NCI-H1694 treated with DMSO at 0.1 percent for 48 hours (cell line): Measurements from ENCODE around the gene HCRTR1.

ENCODE experiments used
- DNase-seq: peaks from one replicate; lab custom pipeline; 2025; lab: John Stamatoyannopoulos, UW

HCRTR1 gene

DNA sequence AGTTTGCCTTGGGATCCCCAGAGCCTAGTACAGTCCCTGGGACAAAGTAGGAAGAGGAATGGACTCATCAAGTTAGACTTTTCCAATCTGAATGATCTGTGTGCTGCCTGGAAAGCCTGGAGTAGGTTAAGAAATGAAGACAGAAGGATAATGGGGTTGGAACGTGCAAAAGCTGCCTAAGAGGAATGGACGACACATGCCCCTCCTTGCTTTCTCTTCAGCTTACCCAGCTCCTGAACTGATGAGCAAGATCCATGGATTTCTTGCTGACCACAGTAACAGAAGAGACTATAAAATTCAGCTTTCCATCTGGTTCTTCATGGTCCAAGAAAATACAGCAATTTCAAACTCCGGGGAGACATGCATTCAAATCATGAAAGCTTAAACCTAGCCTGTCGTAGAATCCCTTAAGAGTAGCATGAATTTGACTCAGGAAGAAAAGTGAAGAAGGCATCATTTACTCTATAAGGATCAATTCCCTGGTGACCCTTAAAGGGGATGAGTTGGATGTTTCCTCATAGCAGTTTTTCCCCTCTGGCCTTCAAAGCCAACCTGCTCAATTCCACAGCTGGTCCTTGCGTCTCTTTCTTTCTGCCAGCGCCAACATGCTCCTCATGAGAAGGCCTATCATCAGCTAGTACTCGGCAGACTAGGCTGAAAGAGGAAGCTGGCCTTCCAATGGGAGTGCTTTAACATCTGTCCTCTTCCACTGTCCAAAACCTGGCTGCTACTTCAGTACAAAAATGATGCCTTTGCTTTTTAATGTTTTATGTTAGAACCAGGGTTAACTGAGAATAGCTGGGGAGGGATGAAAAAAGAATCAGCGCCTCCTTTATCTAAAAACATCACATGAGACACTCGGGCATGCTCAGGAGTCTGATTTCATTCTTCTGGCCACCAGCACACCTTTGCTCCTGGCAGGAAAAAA is 32.9 kb downstream of the HCRTR1 start:
- no peak for DNase-seq

GRCh38 chr1:31651089-31651420 is 33.6 kb downstream of the HCRTR1 start:
- no peak for DNase-seq

DNA sequence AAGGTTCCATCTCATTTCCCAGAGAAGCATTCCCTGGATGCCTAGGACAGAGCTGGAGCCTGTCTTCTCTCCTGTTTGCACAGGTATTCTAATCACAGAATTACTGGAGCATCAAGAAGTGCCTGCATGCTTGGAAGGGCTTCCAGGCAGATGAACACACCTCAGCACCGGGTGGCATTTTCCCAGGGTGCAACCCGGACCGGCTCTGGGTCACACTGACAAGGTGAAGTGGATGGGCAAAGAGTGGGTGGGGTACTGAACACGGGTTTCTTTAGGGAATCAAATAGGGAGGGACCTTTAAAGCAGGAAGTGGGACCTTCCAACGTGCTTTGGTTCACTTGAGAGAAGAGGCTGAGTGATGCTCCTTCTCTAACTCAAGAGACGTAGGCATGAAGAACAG is 34.3 kb downstream of the HCRTR1 start:
- DNase-seq, result no peak

GRCh38 chr1:31652891-31653499 is 35.5 kb downstream of the HCRTR1 start:
- DNase-seq, result no peak

- no peak for DNase-seq
These were observed 36.4 kb downstream of the HCRTR1 start for GRCh38 chr1:31653717-31654473.

GRCh38 chr1:31654474-31654776 is 36.9 kb downstream of the HCRTR1 start:
- no peak for DNase-seq

GRCh38 chr1:31655104-31655503 is 37.6 kb downstream of the HCRTR1 start:
- DNase-seq, result no peak

GRCh38 chr1:31655756-31656155 is 38.3 kb downstream of the HCRTR1 start:
- no peak for DNase-seq

DNA sequence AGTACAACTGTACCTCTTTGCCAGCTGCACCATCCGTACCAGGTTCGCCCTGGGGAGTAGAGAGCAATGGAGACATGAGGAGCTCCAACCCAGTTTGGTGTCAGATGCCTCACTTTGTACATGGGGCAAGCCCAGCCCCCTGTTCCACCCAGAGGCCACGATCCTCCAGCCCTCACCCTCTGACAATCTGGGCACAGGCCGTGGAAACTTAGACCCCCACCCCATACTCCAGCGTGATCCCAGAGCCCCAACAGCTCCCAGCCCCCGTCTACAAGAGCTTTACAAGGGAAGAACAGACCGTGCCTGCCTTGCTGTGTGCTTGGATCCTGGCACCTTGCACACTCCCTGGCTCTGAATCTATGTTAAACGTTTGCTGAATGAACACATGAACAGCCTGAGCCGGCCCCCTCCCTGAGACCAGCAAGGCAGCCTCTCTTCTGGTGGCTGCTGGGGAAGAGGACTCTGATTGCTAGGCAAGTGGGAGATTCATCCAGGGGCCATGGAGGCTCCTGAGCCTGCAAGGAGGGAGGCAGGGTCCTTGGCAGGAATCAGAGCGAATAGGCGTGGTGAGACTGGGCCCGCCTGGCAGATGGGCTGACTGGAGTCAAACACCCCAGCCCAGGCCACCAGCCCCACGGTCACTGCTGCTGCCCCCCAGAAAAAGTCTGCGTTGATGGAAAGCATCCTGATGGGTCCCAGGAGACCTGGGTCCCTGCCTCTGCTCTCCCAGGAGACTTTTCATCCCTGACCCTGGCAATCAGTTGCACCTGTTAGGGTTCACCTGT is 39.7 kb downstream of the HCRTR1 start:
- DNase-seq, result no peak

GRCh38 chr1:31657972-31658510 is 40.6 kb downstream of the HCRTR1 start:
- DNase-seq, result no peak

DNA sequence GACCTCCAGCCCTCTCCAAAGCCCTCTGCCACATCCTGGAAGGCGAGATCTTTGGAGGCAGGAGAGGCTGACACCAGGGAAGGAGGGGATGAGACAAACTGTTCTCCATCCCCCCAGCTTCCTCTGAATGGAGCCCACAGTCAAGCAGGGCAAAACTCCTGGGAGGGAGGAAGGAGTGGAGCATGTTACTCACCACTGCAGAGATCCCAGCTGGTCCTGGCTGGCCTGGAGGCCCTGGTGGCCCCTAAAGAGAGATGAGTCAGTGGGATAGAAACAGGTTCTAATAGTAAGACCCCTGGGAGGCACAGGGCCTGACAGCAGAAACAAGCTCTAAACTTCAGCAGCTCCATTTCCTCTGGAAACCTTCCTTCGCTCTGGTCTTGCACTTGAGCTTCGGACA is 41.2 kb downstream of the HCRTR1 start:
- no peak for DNase-seq

GRCh38 chr1:31659889-31660288 is 42.4 kb downstream of the HCRTR1 start:
- no peak for DNase-seq

DNA sequence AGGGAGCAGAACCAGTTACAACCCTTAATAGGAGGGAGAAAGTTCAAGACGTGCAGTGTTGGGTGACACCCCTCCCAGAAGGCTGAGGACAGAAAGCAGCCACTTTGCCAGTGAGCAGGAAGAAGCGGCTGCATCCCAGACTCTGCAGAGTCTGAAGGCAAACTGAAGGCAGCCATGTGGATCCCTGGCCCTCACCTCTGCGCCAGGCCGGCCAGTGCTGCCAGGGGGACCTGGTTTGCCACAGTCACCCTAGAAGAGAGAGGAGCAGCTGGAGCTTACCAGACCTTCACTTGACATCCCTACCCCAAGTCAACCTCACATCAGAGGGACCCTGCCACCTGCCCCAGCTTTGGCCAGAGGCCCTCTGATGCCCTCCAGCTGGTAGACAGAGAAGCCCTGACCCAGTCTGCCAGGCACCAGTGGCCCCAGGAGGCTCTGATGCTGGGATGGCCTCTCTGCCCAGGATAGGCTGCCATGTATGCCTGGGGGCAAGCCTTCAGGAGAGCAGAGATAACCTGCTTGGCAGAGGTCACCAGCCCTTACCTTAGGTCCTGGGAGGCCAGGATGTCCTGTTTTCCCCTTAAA is 43.5 kb downstream of the HCRTR1 start:
- no peak for DNase-seq

DNA sequence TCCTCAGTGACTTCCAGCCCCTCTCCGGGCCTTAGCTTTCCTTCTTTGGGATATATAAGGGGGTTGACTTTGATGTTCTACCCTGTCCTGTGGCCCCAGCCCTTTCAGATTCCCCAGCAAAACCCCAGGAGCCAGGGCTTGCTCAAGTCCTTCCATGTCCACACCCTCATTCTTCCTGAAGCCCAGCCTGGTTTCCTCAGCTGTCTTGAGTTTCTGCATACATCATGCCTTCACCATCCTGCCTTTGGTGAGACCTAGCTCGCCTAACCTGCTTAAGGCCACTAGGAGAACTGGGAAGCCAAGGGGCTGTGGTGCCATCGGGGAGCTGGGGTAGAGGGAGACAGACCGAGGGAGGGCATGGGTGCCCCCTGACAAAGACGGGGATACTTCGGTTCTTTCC is 44.4 kb downstream of the HCRTR1 start:
- DNase-seq, result no peak

DNA sequence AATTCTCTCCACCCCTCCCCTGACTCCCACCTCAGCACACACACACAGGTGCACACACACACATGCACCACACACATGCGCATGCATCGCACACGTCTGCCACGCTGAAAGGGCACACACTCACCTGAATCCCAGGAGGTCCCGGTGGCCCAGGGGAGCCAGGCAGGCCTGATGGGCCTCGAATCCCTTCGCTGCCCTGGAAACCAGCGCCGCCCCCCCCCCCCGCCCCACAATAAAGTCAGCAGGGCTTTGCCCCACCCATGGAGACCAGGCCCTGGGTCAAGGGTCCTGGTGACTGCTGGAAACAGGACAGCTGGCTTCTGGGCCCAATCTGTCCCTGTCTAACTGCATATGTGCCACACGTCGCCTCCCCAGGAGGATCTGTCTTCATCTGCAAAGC is 45.0 kb downstream of the HCRTR1 start:
- DNase-seq, result no peak

- peak; percentile 14 for DNase-seq
These were observed 46.3 kb downstream of the HCRTR1 start for GRCh38 chr1:31663622-31664452.

DNA sequence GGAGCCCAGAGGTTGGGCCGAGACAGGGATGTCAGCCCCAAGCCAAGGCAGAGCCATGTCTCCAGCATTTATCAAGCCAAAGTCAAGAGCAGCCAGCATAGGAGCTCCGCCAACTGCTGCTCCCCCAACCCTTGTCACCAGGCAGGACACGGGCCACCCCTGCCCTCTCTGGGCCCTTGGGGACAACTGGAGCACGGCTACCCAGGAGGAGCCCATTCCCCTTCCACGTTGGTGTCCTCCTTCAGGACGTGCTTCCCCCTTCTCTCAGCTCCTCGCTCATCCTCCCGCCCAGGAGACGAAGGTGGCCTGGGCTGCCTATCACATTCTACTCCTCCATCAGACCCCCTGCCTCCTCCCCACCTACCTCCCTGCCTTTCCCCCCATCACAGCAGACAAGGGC is 47.0 kb downstream of the HCRTR1 start:
- DNase-seq, result no peak

- no peak for DNase-seq
These were observed 47.9 kb downstream of the HCRTR1 start for GRCh38 chr1:31665234-31665878.

DNA sequence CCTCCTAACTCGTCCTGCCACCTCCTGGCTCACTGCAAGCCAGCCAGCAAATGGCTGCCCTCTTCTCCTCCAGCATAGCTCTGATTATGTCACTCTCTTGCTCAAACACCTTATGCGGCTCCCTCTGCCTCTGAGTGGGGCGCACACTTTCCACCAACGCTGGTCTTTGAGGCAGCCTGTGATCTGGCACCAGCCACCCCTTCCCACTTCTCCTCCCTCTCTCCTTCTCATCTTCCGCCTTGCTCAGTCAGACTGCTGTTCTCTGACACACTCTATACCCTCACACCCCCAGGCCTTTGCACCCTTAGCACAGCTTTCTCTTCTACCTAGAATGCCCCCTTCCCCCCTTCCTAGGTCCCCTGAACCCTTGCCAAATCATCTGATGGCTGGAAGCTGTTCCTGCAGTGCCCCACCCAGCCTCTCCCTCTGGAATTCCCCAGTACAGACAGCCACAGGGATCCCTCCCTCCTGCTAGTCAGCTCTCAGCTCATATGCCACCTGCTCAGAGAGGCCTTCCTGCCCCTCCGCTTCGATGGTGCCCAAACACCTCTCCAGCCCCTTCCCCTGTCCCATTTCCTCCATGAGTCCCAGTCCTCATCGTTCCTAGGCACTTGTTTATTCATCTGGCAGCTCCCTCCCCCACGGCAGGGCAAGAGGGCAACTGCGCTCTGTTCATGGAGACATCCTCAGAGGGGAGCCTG is 48.9 kb downstream of the HCRTR1 start:
- DNase-seq, result peak; percentile 59
